ENCODE measurements around the gene SNRPD3. TPM values are rescaled to one million over a fixed set of nuclear protein-coding genes. Genes with fewer than 3 reads are reported as not detected.
"Not testable (repeated sequence)": the region's sequence is repeated elsewhere in the genome, so short reads cannot be mapped to it uniquely, and the experiment has no call there.

Gene SNRPD3
- total RNA-seq, 1 experiment from 2014 or later = 144 TPM

- H3K27me3 ChIP-seq (ENCODE audit: insufficient read depth, low read length); H2AFZ ChIP-seq (ENCODE audit: low read depth, low read length, poor library complexity, severe bottlenecking); H3K9me3 ChIP-seq (ENCODE audit: control insufficient read depth in 1 of 2, insufficient read depth in 1 of 2, low read depth in 1 of 2, low read length in 2 of 2); H3K9me2 ChIP-seq (ENCODE audit: insufficient read depth); H3K79me2 ChIP-seq (ENCODE audit: insufficient read depth, low read length); H3K9ac ChIP-seq (ENCODE audit: low read length); RAD21 ChIA-PET (ENCODE audit: low non-redundant PET in 1 of 2, low total read pairs in 2 of 2, uncharacterized antibody in 2 of 2, unreplicated experiment in 2 of 2); DNase-seq (ENCODE audit: low read depth, low spot score); POLR2A ChIA-PET; H3K36me3 ChIP-seq (ENCODE audit: control insufficient read depth in 1 of 2, insufficient read depth in 2 of 2, low read length in 2 of 2); BruUV-seq (replicated peaks); intact Hi-C loops (cut with micrococcal nuclease); CTCF ChIA-PET; H4K20me1 ChIP-seq (ENCODE audit: insufficient read depth); H3K27ac ChIP-seq (ENCODE audit: low read depth, low read length): not testable (repeated sequence)
- TF ChIP-seq, protein P1, sequence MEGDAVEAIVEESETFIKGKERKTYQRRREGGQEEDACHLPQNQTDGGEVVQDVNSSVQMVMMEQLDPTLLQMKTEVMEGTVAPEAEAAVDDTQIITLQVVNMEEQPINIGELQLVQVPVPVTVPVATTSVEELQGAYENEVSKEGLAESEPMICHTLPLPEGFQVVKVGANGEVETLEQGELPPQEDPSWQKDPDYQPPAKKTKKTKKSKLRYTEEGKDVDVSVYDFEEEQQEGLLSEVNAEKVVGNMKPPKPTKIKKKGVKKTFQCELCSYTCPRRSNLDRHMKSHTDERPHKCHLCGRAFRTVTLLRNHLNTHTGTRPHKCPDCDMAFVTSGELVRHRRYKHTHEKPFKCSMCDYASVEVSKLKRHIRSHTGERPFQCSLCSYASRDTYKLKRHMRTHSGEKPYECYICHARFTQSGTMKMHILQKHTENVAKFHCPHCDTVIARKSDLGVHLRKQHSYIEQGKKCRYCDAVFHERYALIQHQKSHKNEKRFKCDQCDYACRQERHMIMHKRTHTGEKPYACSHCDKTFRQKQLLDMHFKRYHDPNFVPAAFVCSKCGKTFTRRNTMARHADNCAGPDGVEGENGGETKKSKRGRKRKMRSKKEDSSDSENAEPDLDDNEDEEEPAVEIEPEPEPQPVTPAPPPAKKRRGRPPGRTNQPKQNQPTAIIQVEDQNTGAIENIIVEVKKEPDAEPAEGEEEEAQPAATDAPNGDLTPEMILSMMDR (IDR thresholded peaks at IDR 0.05 in 2 of 3, conservative IDR thresholded peaks at IDR 0.05 in 1 of 3; ENCODE audit: borderline replicate concordance in 1 of 3, insufficient read depth in 1 of 3, low read depth in 2 of 3, low read length in 2 of 3) = peak in 2 of 3 experiments; percentile 19 to 30; a peak in 2 of 6 replicates
- Histone ChIP-seq H3K4me1 (ENCODE audit: control insufficient read depth in 1 of 2, insufficient read depth in 2 of 2, low read length in 2 of 2) (peaks cover 28 to 45% of the 10 kb centered on the region in 2 experiments), H3K4me3 (replicated peaks in 1 of 2; ENCODE audit: low read depth in 1 of 2, low read length in 2 of 2) (peak overlapping the region; percentile 27 to 42; a peak in 2 of 4 replicates), H3K4me2 (ENCODE audit: low read length) (peak overlapping the region; percentile 70)
- ATAC-seq = peak; percentile 60
Measured at GRCh38 chr22:24603770-24604629, 48.2 kb downstream of the SNRPD3 start.

DNA sequence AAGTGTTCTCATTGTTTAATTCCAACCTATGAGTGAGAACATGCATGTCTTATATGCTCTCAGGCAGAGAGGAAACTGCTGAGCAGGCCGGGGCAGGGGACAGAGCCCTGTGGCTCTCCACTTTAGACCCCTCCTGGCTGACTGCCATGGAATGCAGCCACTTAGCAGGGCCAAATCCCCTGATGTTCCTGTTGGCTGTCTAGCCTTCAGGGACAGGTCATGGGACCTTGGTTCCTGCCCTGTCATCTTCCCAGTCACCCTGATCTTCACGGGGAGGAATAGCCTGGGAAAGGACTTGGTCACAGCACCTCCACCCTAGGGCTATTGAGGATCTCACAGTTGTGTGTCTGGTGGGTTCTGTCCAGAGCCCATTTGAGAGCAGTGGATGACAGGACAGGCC is 50.5 kb downstream of the SNRPD3 start:
- H3K27me3 ChIP-seq (ENCODE audit: insufficient read depth, low read length) = not testable (repeated sequence)

More for the DNA sequence above, 50.5 kb downstream of the SNRPD3 start:
- H3K4me2 ChIP-seq (ENCODE audit: low read length); H3K27ac ChIP-seq (ENCODE audit: low read depth, low read length); H3K4me3 ChIP-seq (replicated peaks in 1 of 2; ENCODE audit: low read depth in 1 of 2, low read length in 2 of 2); H3K9me3 ChIP-seq (ENCODE audit: control insufficient read depth in 1 of 2, insufficient read depth in 1 of 2, low read depth in 1 of 2, low read length in 2 of 2); H3K9ac ChIP-seq (ENCODE audit: low read length); BruUV-seq (replicated peaks); H3K9me2 ChIP-seq (ENCODE audit: insufficient read depth); H3K79me2 ChIP-seq (ENCODE audit: insufficient read depth, low read length); CTCF ChIA-PET; H4K20me1 ChIP-seq (ENCODE audit: insufficient read depth); H3K36me3 ChIP-seq (ENCODE audit: control insufficient read depth in 1 of 2, insufficient read depth in 2 of 2, low read length in 2 of 2); ATAC-seq; RAD21 ChIA-PET (ENCODE audit: low non-redundant PET in 1 of 2, low total read pairs in 2 of 2, uncharacterized antibody in 2 of 2, unreplicated experiment in 2 of 2); intact Hi-C loops (cut with micrococcal nuclease); DNase-seq (ENCODE audit: low read depth, low spot score); H2AFZ ChIP-seq (ENCODE audit: low read depth, low read length, poor library complexity, severe bottlenecking); POLR2A ChIA-PET: not testable (repeated sequence)
- peaks cover 22 to 37% of the 10 kb centered on the region in 2 experiments for H3K4me1 ChIP-seq (ENCODE audit: control insufficient read depth in 1 of 2, insufficient read depth in 2 of 2, low read length in 2 of 2)
